Smooth muscle cell (in vitro differentiated cells): ENCODE data around the gene SLC6A8. TPM values are rescaled to one million over a fixed set of nuclear protein-coding genes. Genes with fewer than 3 reads are reported as not detected.
A peak's percentile ranks its signal among the peaks of the same experiment; 100 is the strongest.
"Not testable (repeated sequence)": the region's sequence is repeated elsewhere in the genome, so short reads cannot be mapped to it uniquely, and the experiment has no call there.

ENCODE experiments used
- DNase-seq: peaks from one replicate; lab custom pipeline; 2025; ENCODE audit not compliant: unreplicated experiment; lab: John Stamatoyannopoulos, UW
- H2AFZ ChIP-seq: fragments of 200-600 bp; sonication (generic); 2 replicates; pipeline ENCODE4 v1.6.0; 2016; ENCODE audit warnings: antibody characterized with exemption, low read depth, mild to moderate bottlenecking
- H3F3A ChIP-seq: fragments of 200-600 bp; sonication (generic); 2 replicates; pipeline ENCODE4 v1.6.0; 2017; ENCODE audit warnings: antibody characterized with exemption, low read depth
- H3K27ac ChIP-seq: fragments of 200-600 bp; sonication (generic); 2 replicates; pipeline ENCODE4 v1.5.1; 2016; ENCODE audit warnings: low read depth, mild to moderate bottlenecking
- H3K27me3 ChIP-seq: fragments of 200-600 bp; sonication (generic); 2 replicates; pipeline ENCODE4 v1.6.1; 2016; ENCODE audit warnings: low read depth, mild to moderate bottlenecking
- H3K36me3 ChIP-seq: fragments of 200-600 bp; sonication (generic); 2 replicates; pipeline ENCODE4 v1.5.1; 2016; ENCODE audit warnings: low read depth
- H3K4me1 ChIP-seq: fragments of 200-600 bp; sonication (generic); 2 replicates; pipeline ENCODE4 v1.5.1; 2016; ENCODE audit warnings: low read depth
- H3K4me2 ChIP-seq: fragments of 200-600 bp; sonication (generic); 2 replicates; pipeline ENCODE4 v1.6.0; 2016; ENCODE audit warnings: mild to moderate bottlenecking
- H3K4me3 ChIP-seq: fragments of 200-600 bp; sonication (generic); 2 replicates; pipeline ENCODE4 v1.5.1; 2016; ENCODE audit warnings: mild to moderate bottlenecking
- H3K79me2 ChIP-seq: fragments of 200-600 bp; sonication (generic); 2 replicates; pipeline ENCODE4 v1.6.0; 2016; ENCODE audit warnings: low read depth, mild to moderate bottlenecking
- H3K9ac ChIP-seq: fragments of 200-600 bp; sonication (generic); 2 replicates; pipeline ENCODE4 v1.6.0; 2016; ENCODE audit warnings: low read depth
- H3K9me3 ChIP-seq: fragments of 200-600 bp; sonication (generic); replicated peaks from 2 replicates; pipeline ENCODE4 v1.5.1; 2016; ENCODE audit warnings: low read depth
- H4K20me1 ChIP-seq: fragments of 200-600 bp; sonication (generic); 2 replicates; pipeline ENCODE4 v1.6.0; 2016; ENCODE audit warnings: low read depth
- CTCF ChIP-seq: fragments of 200-600 bp; sonication (generic); IDR thresholded peaks from 2 replicates; pipeline ENCODE4 v1.5.1; 2017; ENCODE audit warnings: borderline replicate concordance, mild to moderate bottlenecking, antibody characterized with exemption; ENCODE audit not compliant: insufficient read depth, poor library complexity, severe bottlenecking
- WGBS: methylation state at CpG from one replicate; pipeline ENCODE4 v1.1.7; 2016; ENCODE audit warnings: low lambda C conversion rate; 5-methylcytosine and 5-hydroxymethylcytosine counted together
- polyA plus RNA-seq: library from polyadenylated mRNA; unstranded; fragments of >200 nt; fragmentation: Nextera tagmentation; extraction: Ambion mirVana; gene quantifications from 2 replicates; pipeline ENCODE4 v1.2.1, GENCODE V29; 2016
- total RNA-seq: library from RNA; depleted of rRNA; stranded (reverse); fragments of >200 nt; gene quantifications from 2 replicates; pipeline ENCODE4 v1.2.3, GENCODE V29; 2014

SLC6A8 gene
- total and polyA plus RNA-seq, 2 experiments from 2014 or later = 45.2 to 98.1 TPM

DNA sequence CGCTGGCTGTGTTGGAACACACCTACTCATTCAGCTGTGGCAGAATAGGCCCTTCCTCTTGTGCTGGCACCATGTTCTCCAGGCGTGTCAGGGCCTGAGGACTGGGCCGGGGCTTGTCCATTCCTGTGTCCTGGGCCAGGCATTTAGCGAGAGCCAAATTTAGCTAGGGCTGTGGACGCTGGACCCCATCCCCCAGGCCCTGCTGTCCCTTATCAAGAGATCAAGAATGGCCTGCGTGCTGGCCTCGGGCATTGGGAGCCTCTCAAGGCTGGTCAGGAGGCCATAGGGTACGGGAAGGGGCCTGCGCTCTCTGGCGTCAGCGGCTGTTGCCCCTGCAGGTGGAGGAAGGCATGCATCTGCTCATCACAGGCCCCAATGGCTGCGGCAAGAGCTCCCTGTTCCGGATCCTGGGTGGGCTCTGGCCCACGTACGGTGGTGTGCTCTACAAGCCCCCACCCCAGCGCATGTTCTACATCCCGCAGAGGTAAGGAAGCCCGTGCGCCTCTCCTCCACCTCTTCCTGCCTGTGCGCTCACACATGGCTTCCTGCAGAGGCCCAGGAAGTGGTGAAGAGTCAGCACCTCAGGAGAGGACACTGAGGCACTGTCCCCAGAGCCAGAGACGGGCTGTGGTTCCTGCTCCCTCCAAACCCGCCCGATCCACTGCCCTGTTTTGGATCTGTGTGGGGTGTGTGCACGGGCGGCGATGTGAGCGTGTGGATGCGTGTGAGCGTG, 52.2 kb downstream of the SLC6A8 start:
- Histone ChIP-seq H3F3A (no peaks in the 10 kb centered on the region), H4K20me1 (no peaks in the 10 kb centered on the region), H3K4me2 (no peak overlapping the region), H2AFZ (no peak overlapping the region), H3K9me3 (no peaks in the 10 kb centered on the region), H3K79me2 (no peaks in the 10 kb centered on the region), H3K27ac (no peak overlapping the region), H3K9ac (no peak overlapping the region), H3K27me3 (no peaks in the 10 kb centered on the region), H3K4me1 (no peaks in the 10 kb centered on the region), H3K4me3 (no peak overlapping the region), H3K36me3 (no peaks in the 10 kb centered on the region)
- DNase-seq = no peak
- 87% methylated on average over 29 of the region's 29 CpGs for WGBS
- TF ChIP-seq CTCF = no peak

DNA sequence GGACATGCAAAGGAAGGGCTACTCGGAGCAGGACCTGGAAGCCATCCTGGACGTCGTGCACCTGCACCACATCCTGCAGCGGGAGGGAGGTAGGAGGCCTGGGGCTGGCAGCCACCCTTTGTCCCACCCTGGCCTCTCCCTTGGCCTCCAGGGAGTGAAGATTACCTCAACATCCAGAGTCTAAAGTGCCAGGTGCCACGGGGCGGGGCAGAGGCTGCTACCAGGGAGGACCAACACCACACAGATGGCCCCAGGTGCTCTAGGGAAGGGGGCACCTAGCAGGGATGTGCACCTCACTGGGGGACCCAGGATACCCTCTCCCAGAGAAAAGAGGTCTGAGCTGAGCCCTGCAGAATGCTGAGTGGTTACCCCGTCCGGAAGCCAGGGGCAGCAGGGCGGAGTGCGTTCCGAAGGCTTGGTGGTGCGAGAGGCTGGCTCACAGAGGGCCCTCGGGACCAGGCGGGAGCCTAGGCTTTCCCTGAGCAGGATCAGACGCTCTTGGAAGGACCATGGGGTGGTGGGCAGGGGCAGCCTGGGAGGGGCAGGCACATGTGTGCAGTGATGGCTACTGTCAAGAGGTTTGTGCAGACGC, 53.0 kb downstream of the SLC6A8 start:
- DNase-seq = no peak
- Histone ChIP-seq H3K4me1 (no peaks in the 10 kb centered on the region), H3K9ac (no peak overlapping the region), H3K79me2 (no peaks in the 10 kb centered on the region), H3K27me3 (no peaks in the 10 kb centered on the region), H3K9me3 (no peaks in the 10 kb centered on the region), H3K4me2 (no peak overlapping the region), H3K27ac (no peak overlapping the region), H3F3A (no peaks in the 10 kb centered on the region), H2AFZ (no peak overlapping the region), H3K36me3 (no peaks in the 10 kb centered on the region), H4K20me1 (no peaks in the 10 kb centered on the region), H3K4me3 (no peak overlapping the region)
- WGBS = 91% methylated on average over 15 of the region's 16 CpGs
- TF ChIP-seq CTCF = no peak

DNA sequence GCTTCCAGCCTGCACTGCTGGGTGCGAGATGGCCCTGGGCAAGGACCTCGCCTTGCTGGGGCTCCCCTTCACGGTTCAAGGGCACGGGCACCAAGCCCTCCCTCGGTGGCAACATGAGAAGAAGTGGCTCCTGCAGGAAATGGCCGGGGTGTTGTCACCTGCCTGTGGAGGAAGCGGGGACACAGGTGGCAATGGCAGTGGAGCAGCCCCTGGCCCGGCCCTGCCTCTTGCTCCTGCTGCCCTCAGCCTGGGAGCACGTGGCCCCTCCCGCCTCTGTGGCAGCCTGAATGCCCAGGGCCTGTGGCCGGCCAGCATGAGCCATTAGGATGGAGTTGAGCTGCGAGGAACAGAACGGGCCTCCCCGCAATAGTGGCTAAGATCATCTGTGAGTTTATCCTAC, 53.7 kb downstream of the SLC6A8 start:
- no peak for TF ChIP-seq CTCF
- H3K4me3 ChIP-seq = no peak overlapping the region
- no peaks in the 10 kb centered on the region for H3K9me3 ChIP-seq

DNA sequence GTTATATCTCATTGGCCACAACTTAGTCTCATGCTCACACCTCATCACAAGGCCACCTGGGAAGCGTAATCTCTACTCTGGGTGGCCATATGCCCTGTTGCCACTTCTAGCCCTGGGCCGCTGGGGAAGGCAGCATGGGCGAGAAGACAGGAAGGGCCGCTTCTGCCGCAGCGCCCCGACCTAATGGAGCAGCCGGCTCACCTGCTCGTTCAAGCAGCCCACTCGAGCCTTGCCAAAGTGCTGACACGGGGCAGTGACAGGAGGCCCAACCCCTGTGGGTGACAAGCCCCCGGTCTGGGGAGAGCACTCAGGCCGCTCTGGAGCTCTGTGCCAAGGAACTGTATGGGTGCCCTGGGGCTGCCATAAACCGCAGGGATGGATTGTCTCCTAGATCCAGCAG, 54.4 kb downstream of the SLC6A8 start:
- H3K36me3 ChIP-seq, DNase-seq, H4K20me1 ChIP-seq, H3K27ac ChIP-seq, H3K79me2 ChIP-seq, H3K27me3 ChIP-seq, H3K9me3 ChIP-seq, H2AFZ ChIP-seq, H3K4me1 ChIP-seq, H3K4me2 ChIP-seq, H3K4me3 ChIP-seq, H3K9ac ChIP-seq, H3F3A ChIP-seq: not testable (repeated sequence)
- WGBS = 88% methylated on average over 14 of the region's 14 CpGs

More for the DNA sequence above, 53.7 kb downstream of the SLC6A8 start:
- DNase-seq = no peak
- no peak overlapping the region for H2AFZ ChIP-seq
- H3K27me3 ChIP-seq = no peaks in the 10 kb centered on the region
- no peak overlapping the region for H3K4me2 ChIP-seq
- H3K4me1 ChIP-seq = no peaks in the 10 kb centered on the region
- 85% methylated on average over 14 of the region's 14 CpGs for WGBS
- no peaks in the 10 kb centered on the region for H3K79me2 ChIP-seq
- no peak overlapping the region for H3K27ac ChIP-seq
- H4K20me1 ChIP-seq = no peaks in the 10 kb centered on the region
- H3K36me3 ChIP-seq = no peaks in the 10 kb centered on the region
- no peak overlapping the region for H3K9ac ChIP-seq
- no peaks in the 10 kb centered on the region for H3F3A ChIP-seq

DNA sequence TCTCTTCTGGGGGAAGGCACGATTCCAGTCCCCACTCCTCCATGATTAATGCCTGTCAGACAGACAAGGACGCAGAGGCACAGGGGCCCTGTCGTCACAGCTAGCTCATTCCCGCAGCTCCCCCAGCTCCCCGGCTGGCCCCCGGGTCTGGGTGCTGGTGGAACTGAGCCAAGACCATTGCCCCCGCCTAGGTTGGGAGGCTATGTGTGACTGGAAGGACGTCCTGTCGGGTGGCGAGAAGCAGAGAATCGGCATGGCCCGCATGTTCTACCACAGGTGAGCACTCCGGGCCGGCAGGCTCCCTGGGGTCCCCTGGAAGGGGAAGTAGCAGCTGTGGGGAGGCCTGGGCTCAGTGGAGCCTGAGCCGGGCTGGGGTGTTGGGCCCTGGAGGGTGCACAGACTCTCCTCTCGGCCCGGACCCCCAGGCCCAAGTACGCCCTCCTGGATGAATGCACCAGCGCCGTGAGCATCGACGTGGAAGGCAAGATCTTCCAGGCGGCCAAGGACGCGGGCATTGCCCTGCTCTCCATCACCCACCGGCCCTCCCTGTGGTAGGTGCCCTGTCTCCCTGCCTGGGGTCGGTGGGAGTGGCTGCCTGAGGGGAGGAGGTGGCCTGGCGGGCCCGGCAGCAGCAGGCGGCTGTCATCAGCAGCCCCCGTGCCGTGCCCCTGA, 55.2 kb downstream of the SLC6A8 start:
- H3F3A ChIP-seq, H3K36me3 ChIP-seq: not testable (repeated sequence)

More for the DNA sequence above, 55.2 kb downstream of the SLC6A8 start:
- not testable (repeated sequence) for DNase-seq, H3K79me2 ChIP-seq, H3K9me3 ChIP-seq, H3K9ac ChIP-seq, H3K4me1 ChIP-seq, H3K27ac ChIP-seq, H4K20me1 ChIP-seq, H2AFZ ChIP-seq, H3K27me3 ChIP-seq, H3K4me3 ChIP-seq
- peak overlapping the region; percentile 76 for H3K4me2 ChIP-seq
- 79% methylated on average over 31 of the region's 32 CpGs for WGBS
